ENCODE results near the gene TNFRSF25. TPM values are rescaled to one million over a fixed set of nuclear protein-coding genes. Genes with fewer than 3 reads are reported as not detected.

TNFRSF25 gene
- total and polyA plus RNA-seq, 2 donors (not counting 1 experiment from before 2014, with no cell fraction given) = 0.24 to 1.5 TPM

DNA sequence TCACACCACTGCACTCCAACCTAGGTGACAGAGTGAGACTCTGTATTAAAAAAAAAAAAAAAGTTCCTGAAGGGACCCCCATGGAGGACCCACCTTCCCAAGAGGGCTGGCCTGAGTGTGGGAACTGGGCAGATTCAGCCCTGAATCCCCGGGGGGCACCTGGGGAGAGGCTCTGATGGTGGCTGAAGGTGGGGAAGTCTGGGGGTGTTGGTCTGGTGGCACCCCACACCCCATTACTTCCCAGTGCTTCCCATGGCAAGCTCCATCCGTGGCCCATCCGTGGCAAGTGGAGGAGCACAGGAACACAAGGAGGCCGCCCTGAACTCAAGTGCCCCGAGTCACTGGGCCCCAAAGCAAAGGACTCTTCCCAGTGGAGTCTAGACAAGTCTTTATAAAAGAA is 778 bp upstream of the TNFRSF25 start:
- no peaks in the 10 kb centered on the region for H4K20me1 ChIP-seq (ENCODE audit: control insufficient read depth, extremely low read depth, insufficient read depth, low read length)
- H3K27ac ChIP-seq (ENCODE audit: insufficient read depth, low read length) = no peak overlapping the region
- no peaks in the 10 kb centered on the region for H3K27me3 ChIP-seq (ENCODE audit: control insufficient read depth, insufficient read depth, low read length)
- no peaks in the 10 kb centered on the region for H3K36me3 ChIP-seq (ENCODE audit: control insufficient read depth, insufficient read depth, low read length)
- no peaks in the 10 kb centered on the region for H3K9me3 ChIP-seq (ENCODE audit: control insufficient read depth, insufficient read depth, low read depth, low read length)
- TF ChIP-seq EZH2 (IDR thresholded peaks at IDR 0.05; ENCODE audit: low read length, missing control alignments) (no peak), CTCF (conservative IDR thresholded peaks at IDR 0.05 in 1 of 2, IDR thresholded peaks at IDR 0.05 in 1 of 2; ENCODE audit: low read depth in 1 of 2, low read length in 2 of 2) (no peak)
- H3K4me2 ChIP-seq (ENCODE audit: extremely low read depth, insufficient read depth, low read length) = no peak overlapping the region
- no peak overlapping the region for H3K9ac ChIP-seq (ENCODE audit: insufficient read depth, low read length)
- no peaks in the 10 kb centered on the region for H3K79me2 ChIP-seq (ENCODE audit: control insufficient read depth, insufficient read depth, low read length)
- no peak overlapping the region for H2AFZ ChIP-seq (ENCODE audit: low read length)
- no peak overlapping the region for H3K4me3 ChIP-seq (replicated peaks in 1 of 4; ENCODE audit: control extremely low read depth in 1 of 4, insufficient read depth in 1 of 4, low read depth in 3 of 4, low read length in 4 of 4)
- DNase-seq (ENCODE audit: low read depth in 2 of 2) = no peak
- no peaks in the 10 kb centered on the region for H3K4me1 ChIP-seq (ENCODE audit: control insufficient read depth, extremely low read depth, insufficient read depth, low read length)

- no peak for TF ChIP-seq EZH2 (IDR thresholded peaks at IDR 0.05; ENCODE audit: low read length, missing control alignments)
- TF ChIP-seq CTCF (conservative IDR thresholded peaks at IDR 0.05 in 1 of 2, IDR thresholded peaks at IDR 0.05 in 1 of 2; ENCODE audit: low read depth in 1 of 2, low read length in 2 of 2) = no peak
- no peak overlapping the region for H3K27ac ChIP-seq (ENCODE audit: insufficient read depth, low read length)
Observed at GRCh38 chr1:6465461-6466005, 440 bp downstream of the TNFRSF25 start.

DNA sequence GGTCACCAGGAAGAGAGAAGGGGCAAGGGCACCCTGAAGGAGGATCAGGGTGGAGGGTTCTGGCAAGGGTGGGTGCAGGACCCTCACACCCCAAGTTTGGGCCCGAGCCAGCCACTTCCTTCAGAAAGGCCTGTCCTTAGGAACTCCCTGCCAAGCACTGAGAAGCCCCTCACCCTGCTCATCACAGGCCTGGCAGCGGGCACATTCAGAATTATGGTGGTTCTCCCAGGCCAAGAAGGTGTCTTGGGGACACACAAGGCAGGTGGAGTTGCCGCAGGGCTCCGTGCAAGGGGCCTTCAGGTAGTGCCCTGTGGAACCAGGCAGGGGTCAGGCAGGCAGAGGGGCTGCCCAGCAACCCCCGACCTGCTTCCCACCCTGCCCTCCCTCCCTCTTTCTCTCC is 1.1 kb downstream of the TNFRSF25 start:
- Histone ChIP-seq H3K9me3 (ENCODE audit: control insufficient read depth, insufficient read depth, low read depth, low read length) (no peaks in the 10 kb centered on the region), H3K27me3 (ENCODE audit: control insufficient read depth, insufficient read depth, low read length) (peaks cover 7% of the 10 kb centered on the region), H4K20me1 (ENCODE audit: control insufficient read depth, extremely low read depth, insufficient read depth, low read length) (no peaks in the 10 kb centered on the region), H3K36me3 (ENCODE audit: control insufficient read depth, insufficient read depth, low read length) (no peaks in the 10 kb centered on the region), H3K27ac (ENCODE audit: insufficient read depth, low read length) (no peak overlapping the region), H2AFZ (ENCODE audit: low read length) (no peak overlapping the region), H3K4me2 (ENCODE audit: extremely low read depth, insufficient read depth, low read length) (no peak overlapping the region), H3K4me3 (replicated peaks in 1 of 4; ENCODE audit: control extremely low read depth in 1 of 4, insufficient read depth in 1 of 4, low read depth in 3 of 4, low read length in 4 of 4) (no peak overlapping the region), H3K4me1 (ENCODE audit: control insufficient read depth, extremely low read depth, insufficient read depth, low read length) (no peaks in the 10 kb centered on the region), H3K9ac (ENCODE audit: insufficient read depth, low read length) (no peak overlapping the region), H3K79me2 (ENCODE audit: control insufficient read depth, insufficient read depth, low read length) (no peaks in the 10 kb centered on the region)
- DNase-seq (ENCODE audit: low read depth in 2 of 2) = no peak
- TF ChIP-seq EZH2 (IDR thresholded peaks at IDR 0.05; ENCODE audit: low read length, missing control alignments) = no peak
- TF ChIP-seq CTCF (conservative IDR thresholded peaks at IDR 0.05 in 1 of 2, IDR thresholded peaks at IDR 0.05 in 1 of 2; ENCODE audit: low read depth in 1 of 2, low read length in 2 of 2) = no peak

More at GRCh38 chr1:6465461-6466005, 440 bp downstream of the TNFRSF25 start:
- H2AFZ ChIP-seq (ENCODE audit: low read length) = no peak overlapping the region
- H3K27me3 ChIP-seq (ENCODE audit: control insufficient read depth, insufficient read depth, low read length) = peaks cover 4% of the 10 kb centered on the region
- no peaks in the 10 kb centered on the region for H4K20me1 ChIP-seq (ENCODE audit: control insufficient read depth, extremely low read depth, insufficient read depth, low read length)
- DNase-seq (ENCODE audit: low read depth in 2 of 2) = no peak
- no peak overlapping the region for H3K4me3 ChIP-seq (replicated peaks in 1 of 4; ENCODE audit: control extremely low read depth in 1 of 4, insufficient read depth in 1 of 4, low read depth in 3 of 4, low read length in 4 of 4)
- H3K36me3 ChIP-seq (ENCODE audit: control insufficient read depth, insufficient read depth, low read length) = no peaks in the 10 kb centered on the region
- H3K79me2 ChIP-seq (ENCODE audit: control insufficient read depth, insufficient read depth, low read length) = no peaks in the 10 kb centered on the region
- H3K4me2 ChIP-seq (ENCODE audit: extremely low read depth, insufficient read depth, low read length) = no peak overlapping the region
- no peaks in the 10 kb centered on the region for H3K4me1 ChIP-seq (ENCODE audit: control insufficient read depth, extremely low read depth, insufficient read depth, low read length)
- no peak overlapping the region for H3K9ac ChIP-seq (ENCODE audit: insufficient read depth, low read length)
- no peaks in the 10 kb centered on the region for H3K9me3 ChIP-seq (ENCODE audit: control insufficient read depth, insufficient read depth, low read depth, low read length)

All from fibroblast of lung (primary cell).